Subcutaneous abdominal adipose tissue (tissue), 5 donors: ENCODE results near the gene TMEM121B.

ENCODE experiments used
- H3K27ac ChIP-seq: one replicate; pipeline ENCODE4 v1.7.0; 2013; ENCODE audit warnings: low read depth, mild to moderate bottlenecking, inconsistent platforms, low read length, moderate library complexity
- H3K27me3 ChIP-seq, 5 donors: one replicate each; pipeline ENCODE4 v1.7.0; 2013; ENCODE audit warnings: low read length in 5 of 5, inconsistent platforms in 1 of 5; ENCODE audit not compliant: control insufficient read depth in 5 of 5, insufficient read depth in 4 of 5
- H3K36me3 ChIP-seq, 5 donors: one replicate each; pipeline ENCODE4 v1.7.0; 2013; ENCODE audit warnings: low read length in 5 of 5; ENCODE audit not compliant: control insufficient read depth in 5 of 5, insufficient read depth in 5 of 5
- H3K4me1 ChIP-seq, 5 donors: one replicate each; pipeline ENCODE4 v1.7.0; 2013; ENCODE audit warnings: low read length in 5 of 5, mild to moderate bottlenecking in 3 of 5, moderate library complexity in 1 of 5; ENCODE audit not compliant: control insufficient read depth in 5 of 5, insufficient read depth in 5 of 5
- H3K4me3 ChIP-seq, 5 donors: one replicate each; pipeline ENCODE4 v1.7.0; 2013; ENCODE audit warnings: low read length in 5 of 5, low read depth in 1 of 5
- H3K9ac ChIP-seq, 5 donors: one replicate each; pipeline ENCODE4 v1.7.0; 2013; ENCODE audit warnings: low read length in 5 of 5, mild to moderate bottlenecking in 4 of 5, moderate library complexity in 3 of 5
- H3K9me3 ChIP-seq, 5 donors: one replicate each; pipeline ENCODE4 v1.7.0; 2013; ENCODE audit warnings: low read length in 5 of 5; ENCODE audit not compliant: control insufficient read depth in 5 of 5
- donor health status: healthy.
- donor health status: healthy.
- donor health status: healthy.
- donor health status: healthy.
- donor health status: healthy.

Gene TMEM121B

GRCh38 chr22:17106785-17107546 lies 14.2 kb downstream of the TMEM121B start:
- Histone ChIP-seq H3K36me3 (peaks cover 3 to 84% (median 72%) of the 10 kb centered on the region in 5 donors), H3K27ac (no peak overlapping the region), H3K4me3 (no peak overlapping the region), H3K27me3 (no peaks in the 10 kb centered on the region), H3K9ac (no peak overlapping the region), H3K4me1 (peaks cover 0 to 16% (median 5%) of the 10 kb centered on the region in 5 donors), H3K9me3 (no peaks in the 10 kb centered on the region)

- Histone ChIP-seq H3K27ac (no peak overlapping the region), H3K9me3 (no peaks in the 10 kb centered on the region), H3K36me3 (peaks cover 3 to 88% (median 79%) of the 10 kb centered on the region in 5 donors), H3K27me3 (no peaks in the 10 kb centered on the region), H3K4me1 (peaks cover 0 to 16% (median 6%) of the 10 kb centered on the region in 5 donors), H3K4me3 (no peak overlapping the region), H3K9ac (no peak overlapping the region)
Measured at GRCh38 chr22:17106161-17106784, 14.9 kb downstream of the TMEM121B start.

- H3K9me3 ChIP-seq: no peaks in the 10 kb centered on the region
- no peak overlapping the region for H3K4me3 ChIP-seq
- no peak overlapping the region for H3K9ac ChIP-seq
- H3K4me1 ChIP-seq: peaks cover 0 to 16% (median 6%) of the 10 kb centered on the region in 5 donors
- no peak overlapping the region for H3K27ac ChIP-seq
- no peaks in the 10 kb centered on the region for H3K27me3 ChIP-seq
- H3K36me3 ChIP-seq: peaks cover 3 to 93% (median 87%) of the 10 kb centered on the region in 5 donors
Measured at GRCh38 chr22:17105143-17106129, 15.7 kb downstream of the TMEM121B start.

- Histone ChIP-seq H3K36me3 (peaks cover 3 to 96% (median 91%) of the 10 kb centered on the region in 5 donors), H3K9me3 (no peaks in the 10 kb centered on the region), H3K27ac (no peak overlapping the region), H3K4me1 (peaks cover 0 to 16% (median 6%) of the 10 kb centered on the region in 5 donors), H3K9ac (no peak overlapping the region), H3K27me3 (no peaks in the 10 kb centered on the region), H3K4me3 (no peak overlapping the region)
Measured at GRCh38 chr22:17104336-17104935, 16.7 kb downstream of the TMEM121B start.

GRCh38 chr22:17103351-17103750 lies 17.8 kb downstream of the TMEM121B start:
- Histone ChIP-seq H3K27me3 (no peaks in the 10 kb centered on the region), H3K9ac (no peak overlapping the region), H3K4me1 (peaks cover 0 to 22% (median 7%) of the 10 kb centered on the region in 5 donors), H3K9me3 (no peaks in the 10 kb centered on the region), H3K4me3 (no peak overlapping the region), H3K27ac (no peak overlapping the region), H3K36me3 (peaks cover 3 to 96% (median 91%) of the 10 kb centered on the region in 5 donors)

GRCh38 chr22:17102297-17102667 lies 18.9 kb downstream of the TMEM121B start:
- H3K27ac ChIP-seq: no peak overlapping the region
- no peaks in the 10 kb centered on the region for H3K27me3 ChIP-seq
- no peak overlapping the region for H3K9ac ChIP-seq
- no peaks in the 10 kb centered on the region for H3K9me3 ChIP-seq
- no peak overlapping the region for H3K4me3 ChIP-seq
- peaks cover 3 to 96% (median 90%) of the 10 kb centered on the region in 5 donors for H3K36me3 ChIP-seq
- peaks cover 2 to 26% (median 7%) of the 10 kb centered on the region in 5 donors for H3K4me1 ChIP-seq

GRCh38 chr22:17101475-17102296 lies 19.5 kb downstream of the TMEM121B start:
- no peak overlapping the region for H3K9ac ChIP-seq
- no peak overlapping the region for H3K27ac ChIP-seq
- H3K27me3 ChIP-seq: no peaks in the 10 kb centered on the region
- H3K4me1 ChIP-seq: peaks cover 2 to 28% (median 7%) of the 10 kb centered on the region in 5 donors
- H3K36me3 ChIP-seq: peaks cover 0 to 95% (median 84%) of the 10 kb centered on the region in 5 donors
- no peaks in the 10 kb centered on the region for H3K9me3 ChIP-seq
- no peak overlapping the region for H3K4me3 ChIP-seq

GRCh38 chr22:17100621-17101020 lies 20.5 kb downstream of the TMEM121B start:
- H3K27ac ChIP-seq: no peak overlapping the region
- H3K36me3 ChIP-seq: peaks cover 0 to 85% (median 77%) of the 10 kb centered on the region in 5 donors
- peaks cover 2 to 28% (median 7%) of the 10 kb centered on the region in 5 donors for H3K4me1 ChIP-seq

GRCh38 chr22:17098379-17098819 lies 22.8 kb downstream of the TMEM121B start:
- Histone ChIP-seq H3K27ac (no peak overlapping the region), H3K4me3 (no peak overlapping the region), H3K27me3 (no peaks in the 10 kb centered on the region), H3K36me3 (peaks cover 0 to 68% (median 59%) of the 10 kb centered on the region in 5 donors), H3K9ac (no peak overlapping the region), H3K9me3 (no peaks in the 10 kb centered on the region), H3K4me1 (peaks cover 0 to 20% (median 6%) of the 10 kb centered on the region in 5 donors)

More at GRCh38 chr22:17100621-17101020, 20.5 kb downstream of the TMEM121B start:
- no peaks in the 10 kb centered on the region for H3K9me3 ChIP-seq
- no peak overlapping the region for H3K4me3 ChIP-seq
- no peak overlapping the region for H3K9ac ChIP-seq
- no peaks in the 10 kb centered on the region for H3K27me3 ChIP-seq
